ENCODE data around the gene KBTBD8. TPM values are rescaled to one million over a fixed set of nuclear protein-coding genes. Genes with fewer than 3 reads are reported as not detected.

Gene KBTBD8
- total and polyA plus RNA-seq, 2 of the 8 experiments (the other 6 are each of a cell fraction or from before 2014, with no cell fraction given), result 3.2 to 23.9 TPM

GRCh38 chr3:67015702-67016484 lies 17.8 kb downstream of the KBTBD8 start (continued):
- TF ChIP-seq SIN3A (conservative IDR thresholded peaks at IDR 0.05 in 1 of 2, IDR thresholded peaks at IDR 0.05 in 1 of 2; ENCODE audit: low read depth in 1 of 2, low read length in 2 of 2), result no peak
